Amniotic epithelial cell (primary cell): ENCODE results near the gene GPC5.

Experiments
- DNase-seq: peaks from one replicate; pipeline ENCODE4 v3.0.0-alpha.2; 2010; ENCODE audit warnings: low read depth

GPC5 gene

DNA sequence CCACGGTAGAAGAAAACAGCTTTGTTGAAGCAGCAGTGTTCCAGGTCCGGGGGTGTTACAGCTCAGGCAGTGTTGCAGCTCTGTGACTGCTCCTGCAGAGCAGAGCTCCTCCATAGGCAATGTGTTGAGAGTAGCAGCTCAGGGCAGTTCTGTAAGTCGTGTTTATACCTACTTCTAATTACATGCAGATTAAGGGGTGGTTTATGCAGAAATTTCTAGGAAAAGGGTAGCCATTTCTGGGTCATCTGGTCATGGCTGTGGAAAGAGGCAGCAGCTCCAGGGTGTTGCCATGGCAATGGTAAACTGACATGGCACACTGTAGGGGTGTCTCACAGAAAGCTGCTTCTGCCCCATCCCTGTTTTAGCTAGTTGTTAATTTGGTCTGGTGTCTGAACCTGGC is 316.4 kb downstream of the GPC5 start:
- DNase-seq: no peak

- DNase-seq: no peak
These were observed 318.1 kb downstream of the GPC5 start for GRCh38 chr13:91716436-91717065.

DNA sequence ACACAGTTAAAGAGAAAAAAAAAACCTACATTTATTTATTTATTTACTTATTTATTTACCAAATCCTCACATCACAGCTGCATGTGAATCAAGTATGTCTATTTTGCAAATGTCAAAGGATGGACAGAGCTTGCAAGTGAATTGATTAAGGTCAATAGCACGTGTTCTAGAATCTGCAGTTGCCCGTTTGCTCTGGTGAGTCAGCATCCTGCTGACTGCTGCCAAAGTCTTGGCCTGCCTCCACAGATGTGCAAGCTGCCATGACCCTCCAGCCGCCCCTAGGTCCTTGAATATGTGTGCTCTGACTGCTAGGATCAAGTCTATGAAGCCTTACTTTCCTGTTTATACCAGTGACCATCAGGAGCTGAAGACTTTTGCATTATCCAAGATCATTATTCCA is 320.6 kb downstream of the GPC5 start:
- DNase-seq: no peak

- DNase-seq: no peak
These were observed 323.0 kb downstream of the GPC5 start for GRCh38 chr13:91721413-91721812.

GRCh38 chr13:91722267-91722884 is 324.0 kb downstream of the GPC5 start:
- peak; percentile 15 for DNase-seq

- no peak for DNase-seq
These were observed 326.2 kb downstream of the GPC5 start for GRCh38 chr13:91724591-91724990.

DNA sequence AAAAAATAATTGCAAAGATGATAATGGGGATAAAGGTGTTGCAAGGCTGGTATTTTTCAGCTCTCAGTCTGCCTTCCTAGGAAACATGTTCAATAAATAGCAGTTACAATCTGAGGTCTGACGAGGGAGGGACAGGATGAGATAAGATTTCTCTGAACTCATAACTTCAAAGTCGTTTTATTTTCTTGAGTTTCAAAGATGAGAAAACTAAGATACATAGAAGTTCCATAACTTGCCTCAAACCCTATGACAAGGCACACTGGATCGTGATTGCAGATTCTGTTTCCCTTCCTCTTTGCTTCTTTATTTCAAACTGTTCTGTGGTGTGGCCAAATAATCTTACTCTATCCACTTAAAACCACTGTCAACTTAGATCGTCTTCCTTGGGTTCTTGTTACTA is 327.2 kb downstream of the GPC5 start:
- DNase-seq: no peak

DNA sequence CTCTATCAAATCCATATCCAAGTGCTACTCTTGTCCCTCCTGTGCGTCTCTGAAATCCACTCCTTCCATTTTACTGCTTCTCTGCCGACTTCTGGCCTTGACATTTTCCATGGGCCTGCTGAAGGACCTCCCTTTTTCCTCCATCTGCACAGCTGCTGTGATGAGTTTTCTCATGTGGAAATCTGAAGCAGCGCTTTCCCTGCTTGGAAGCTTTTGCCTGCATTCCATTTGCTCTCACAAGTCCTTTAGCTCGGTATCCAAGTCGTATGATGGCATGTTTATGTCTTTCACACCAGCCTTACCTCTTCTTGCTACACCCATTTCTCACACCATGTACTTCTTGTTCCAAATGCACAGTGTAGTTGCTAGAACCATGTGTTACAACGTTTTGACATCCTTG is 328.2 kb downstream of the GPC5 start:
- no peak for DNase-seq

- no peak for DNase-seq
These were observed 331.4 kb downstream of the GPC5 start for GRCh38 chr13:91729859-91730258.

DNA sequence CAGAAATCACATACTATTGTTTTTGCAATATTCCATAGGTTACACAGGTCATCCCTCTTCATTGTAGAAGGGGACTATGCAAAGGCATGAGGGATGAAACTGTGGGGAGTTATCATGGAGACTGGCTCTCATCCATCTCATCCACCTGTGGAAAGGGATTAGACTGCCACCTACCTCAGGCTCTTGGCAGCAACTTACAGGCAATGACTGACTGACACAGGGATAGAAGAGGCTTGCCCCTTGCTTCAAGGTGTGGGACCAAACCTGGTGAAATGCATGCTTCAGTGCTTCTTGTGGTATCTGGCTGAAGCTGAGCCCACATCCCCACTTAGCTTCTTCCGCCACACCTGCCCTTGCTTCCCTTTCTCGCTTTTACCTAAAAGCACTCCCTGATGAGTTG is 341.3 kb downstream of the GPC5 start:
- DNase-seq: no peak

GRCh38 chr13:91740756-91741155 is 342.3 kb downstream of the GPC5 start:
- DNase-seq: no peak

GRCh38 chr13:91741925-91742324 is 343.5 kb downstream of the GPC5 start:
- DNase-seq: no peak

DNA sequence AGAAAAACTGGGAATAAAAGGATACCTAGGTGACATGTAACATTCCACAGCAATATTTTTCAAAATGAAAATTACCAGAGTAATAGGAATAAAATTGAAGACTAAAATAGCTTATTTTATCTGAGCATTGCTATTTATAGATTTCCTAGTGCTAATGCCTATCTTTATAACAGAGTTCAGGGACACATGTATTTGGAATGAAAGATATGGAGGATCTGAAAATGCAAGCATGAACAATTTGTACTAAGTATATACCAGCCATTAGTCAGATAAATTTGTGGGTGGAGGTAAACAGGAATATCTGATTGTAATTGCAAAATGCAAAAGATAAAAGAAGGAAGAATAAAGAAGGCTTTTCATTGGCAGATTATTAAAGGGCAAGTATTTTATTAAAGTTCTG is 345.9 kb downstream of the GPC5 start:
- no peak for DNase-seq

GRCh38 chr13:91745967-91746366 is 347.5 kb downstream of the GPC5 start:
- DNase-seq: no peak

GRCh38 chr13:91747186-91747585 is 348.8 kb downstream of the GPC5 start:
- no peak for DNase-seq

DNA sequence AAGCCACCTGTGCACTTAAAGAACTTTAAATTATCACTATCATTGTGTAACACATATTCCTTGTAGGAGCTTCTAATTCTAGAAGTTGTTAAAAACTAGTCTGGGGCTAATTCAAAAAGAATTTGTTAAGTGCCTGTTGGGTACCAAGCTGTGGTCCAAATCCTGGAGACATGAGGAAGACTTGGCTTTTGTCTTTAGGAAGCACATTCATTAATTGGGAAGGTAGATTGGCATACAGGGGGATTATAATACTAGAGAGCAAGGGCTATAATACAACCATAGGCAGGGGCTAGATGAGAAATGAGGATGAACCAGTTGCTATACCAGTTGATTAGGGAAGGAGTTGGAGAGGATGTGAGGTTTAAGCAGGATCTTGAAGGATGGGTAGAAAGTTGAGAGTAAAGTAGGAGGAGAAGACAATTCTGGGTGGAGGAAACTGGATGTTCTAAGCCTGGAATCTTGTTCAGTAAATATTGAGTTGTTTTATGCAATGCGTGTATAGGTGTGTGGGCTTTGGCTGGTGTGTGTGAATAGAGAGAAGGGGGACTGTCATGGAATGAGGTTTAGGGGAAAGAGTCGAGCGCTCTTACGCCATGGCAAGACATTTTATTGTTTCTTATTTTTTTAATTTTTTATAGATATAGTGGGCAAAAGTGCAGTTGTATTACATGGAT is 350.1 kb downstream of the GPC5 start:
- DNase-seq: no peak

GRCh38 chr13:91758724-91759123 is 360.3 kb downstream of the GPC5 start:
- DNase-seq: no peak

GRCh38 chr13:91762957-91763356 is 364.5 kb downstream of the GPC5 start:
- peak; percentile 8 for DNase-seq

DNA sequence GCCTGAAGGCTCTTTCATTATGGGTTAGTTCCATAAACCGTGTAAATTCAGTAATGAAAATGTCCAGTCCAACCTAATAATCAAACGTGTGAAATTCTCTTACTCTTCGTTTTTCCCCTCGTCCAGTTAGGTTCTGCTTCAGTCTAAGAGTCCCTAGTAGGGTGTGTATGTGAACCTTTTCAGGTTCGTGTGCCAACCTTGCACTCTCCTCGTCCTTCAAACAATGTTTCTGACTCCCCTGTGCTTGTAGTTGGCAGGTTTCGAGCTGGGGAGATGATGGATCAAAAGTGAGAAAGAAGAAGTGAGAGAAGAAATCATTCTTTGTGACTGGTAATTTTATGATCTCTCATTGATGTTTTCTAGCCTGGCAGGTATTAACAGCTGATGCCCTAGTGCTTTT is 366.1 kb downstream of the GPC5 start:
- DNase-seq: no peak

DNA sequence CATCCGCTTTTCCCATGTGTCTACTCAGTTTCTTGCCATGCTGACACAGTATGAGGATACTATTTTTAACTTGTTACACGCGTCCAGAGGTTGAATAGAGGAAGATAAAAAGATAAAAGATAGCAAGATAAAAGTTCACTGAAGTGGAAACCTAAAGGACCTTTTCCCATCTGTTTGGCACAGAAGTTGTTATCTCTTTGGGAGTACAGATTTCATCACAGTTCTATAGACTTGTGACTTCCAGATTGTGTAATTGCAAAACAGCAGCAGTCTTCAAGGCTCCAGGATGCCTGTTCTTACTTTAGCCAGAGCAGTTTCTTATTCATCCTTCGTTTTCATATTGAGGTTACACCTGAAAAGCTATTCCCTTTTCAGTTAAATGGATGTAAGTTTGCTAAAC is 369.2 kb downstream of the GPC5 start:
- DNase-seq: peak; percentile 72

DNA sequence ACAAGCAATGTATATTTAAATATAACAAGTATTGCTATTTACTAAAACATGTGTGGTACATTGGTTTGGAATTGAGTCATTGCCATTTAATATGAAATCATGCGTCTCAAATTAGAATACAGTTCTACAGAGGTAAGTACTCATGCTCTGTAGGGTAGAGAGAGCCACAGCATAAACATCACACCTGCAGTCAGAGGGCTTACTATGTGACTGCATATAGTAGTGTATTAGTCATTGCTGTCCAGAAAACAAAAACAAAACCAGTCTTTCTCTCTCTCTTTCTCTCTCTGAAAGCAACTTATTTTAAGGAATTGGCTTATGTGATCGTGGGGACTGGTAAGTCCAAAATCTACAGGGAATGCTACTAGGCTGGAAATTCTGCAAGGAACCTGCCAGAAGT is 370.3 kb downstream of the GPC5 start:
- DNase-seq: no peak

DNA sequence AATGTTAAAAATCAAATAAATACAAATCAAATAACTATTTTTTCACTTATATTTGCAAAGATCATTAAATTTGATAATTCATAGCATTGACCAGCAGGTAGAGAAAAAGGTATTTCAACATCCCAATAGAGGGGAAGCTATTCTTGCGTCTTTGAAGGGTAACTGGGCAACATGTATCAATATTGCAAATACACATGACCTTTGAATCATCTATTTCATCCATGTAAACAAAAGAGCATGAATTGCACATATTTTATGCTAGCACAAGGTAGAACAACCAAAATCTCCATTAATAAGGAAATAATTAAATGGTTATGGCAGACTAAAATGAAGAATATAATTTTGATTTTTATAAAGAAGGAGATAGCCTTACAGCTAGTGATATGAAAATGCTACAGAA is 372.8 kb downstream of the GPC5 start:
- DNase-seq: no peak

GRCh38 chr13:91773591-91774227 is 375.3 kb downstream of the GPC5 start:
- no peak for DNase-seq
